GM12892 (cell line): Measurements from ENCODE around the gene SPSB2.

Source experiments
- POLR2A ChIP-seq: IDR thresholded peaks from 2 replicates; pipeline ENCODE4 v1.6.1; 2011; ENCODE audit warnings: low read depth, low read length, control low read depth
- POLR2AphosphoS5 ChIP-seq: IDR thresholded peaks from 2 replicates; pipeline ENCODE4 v1.6.1; 2011; ENCODE audit warnings: low read depth, low read length, control low read depth
- TAF1 ChIP-seq: IDR thresholded peaks from 2 replicates; pipeline ENCODE4 v1.6.1; 2011; ENCODE audit warnings: low read depth, mild to moderate bottlenecking, control low read depth, low read length, borderline replicate concordance

DNA sequence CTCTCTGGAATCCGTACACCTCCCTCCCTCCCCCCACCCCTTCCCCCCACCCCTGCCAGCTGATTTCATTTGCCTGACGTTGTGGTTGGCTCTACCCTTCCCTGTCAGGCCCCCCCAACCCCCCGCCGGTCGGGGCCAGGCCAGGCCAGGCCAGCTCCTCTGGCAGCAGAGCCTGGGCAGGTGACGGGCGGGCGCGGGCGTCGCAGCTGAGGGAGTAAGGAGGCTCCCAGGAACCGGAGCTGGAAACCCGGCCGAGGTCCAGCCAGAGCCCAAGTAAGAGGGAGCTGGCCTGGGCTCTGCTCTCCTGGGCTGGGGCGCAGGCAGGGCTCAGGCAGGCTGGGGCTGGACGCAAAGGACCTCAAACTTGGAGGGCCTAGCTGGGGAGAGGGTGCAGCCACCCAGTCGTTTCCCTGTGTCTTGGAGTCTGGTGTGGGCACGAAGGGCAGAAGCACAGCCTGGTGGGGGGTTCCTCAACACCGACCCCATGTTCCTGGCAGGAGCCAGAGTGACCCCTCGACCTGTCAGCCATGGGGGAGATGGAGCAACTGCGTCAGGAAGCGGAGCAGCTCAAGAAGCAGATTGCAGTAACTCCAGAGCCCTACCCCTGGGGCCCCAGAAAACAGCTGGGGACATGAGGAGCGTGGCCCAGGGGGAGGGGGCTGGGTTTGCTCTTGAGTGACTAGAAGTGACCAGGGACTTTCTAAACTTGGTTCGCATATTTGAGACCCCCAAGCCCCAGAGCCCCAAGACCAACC lies 32.2 kb downstream of the SPSB2 start, which contains the start of gene GNB3:
- no peak for TF ChIP-seq POLR2AphosphoS5
- no peak for TF ChIP-seq POLR2A
- no peak for TF ChIP-seq TAF1
